ENCODE measurements around the gene CAP2. TPM values are rescaled to one million over a fixed set of nuclear protein-coding genes. Genes with fewer than 3 reads are reported as not detected.

Gene CAP2
- total RNA-seq, 1 experiment from 2014 or later, result 45.1 TPM

GRCh38 chr6:17472653-17473183 lies 79.3 kb downstream of the CAP2 start:
- no peak for DNase-seq (ENCODE audit: low read depth)

- no peak for DNase-seq (ENCODE audit: low read depth)
Measured at GRCh38 chr6:17473554-17473953, 80.2 kb downstream of the CAP2 start.

GRCh38 chr6:17474289-17474688 lies 80.9 kb downstream of the CAP2 start:
- no peak for DNase-seq (ENCODE audit: low read depth)

GRCh38 chr6:17475606-17476244 lies 82.3 kb downstream of the CAP2 start:
- DNase-seq (ENCODE audit: low read depth), result no peak

- no peak for DNase-seq (ENCODE audit: low read depth)
Measured at GRCh38 chr6:17476511-17476910, 83.1 kb downstream of the CAP2 start.

- no peak for DNase-seq (ENCODE audit: low read depth)
Measured at GRCh38 chr6:17477356-17477755, 84.0 kb downstream of the CAP2 start.

GRCh38 chr6:17478223-17478907 lies 85.0 kb downstream of the CAP2 start:
- no peak for DNase-seq (ENCODE audit: low read depth)

- DNase-seq (ENCODE audit: low read depth), result no peak
Measured at GRCh38 chr6:17478946-17479345, 85.6 kb downstream of the CAP2 start.

GRCh38 chr6:17480476-17480875 lies 87.1 kb downstream of the CAP2 start:
- DNase-seq (ENCODE audit: low read depth), result no peak

GRCh38 chr6:17482711-17483110 lies 89.3 kb downstream of the CAP2 start:
- DNase-seq (ENCODE audit: low read depth), result no peak

- no peak for DNase-seq (ENCODE audit: low read depth)
Measured at GRCh38 chr6:17483391-17484016, 90.1 kb downstream of the CAP2 start.

GRCh38 chr6:17484201-17484849 lies 90.9 kb downstream of the CAP2 start:
- DNase-seq (ENCODE audit: low read depth), result peak; percentile 24

- DNase-seq (ENCODE audit: low read depth), result no peak
Measured at GRCh38 chr6:17485181-17485580, 91.8 kb downstream of the CAP2 start.

GRCh38 chr6:17485946-17486345 lies 92.6 kb downstream of the CAP2 start:
- no peak for DNase-seq (ENCODE audit: low read depth)

GRCh38 chr6:17486680-17487079 lies 93.3 kb downstream of the CAP2 start:
- no peak for DNase-seq (ENCODE audit: low read depth)

GRCh38 chr6:17490724-17491123 lies 97.3 kb downstream of the CAP2 start:
- DNase-seq (ENCODE audit: low read depth), result peak; percentile 90

GRCh38 chr6:17491416-17492142 lies 98.2 kb downstream of the CAP2 start:
- DNase-seq (ENCODE audit: low read depth), result peak; percentile 86

- DNase-seq (ENCODE audit: low read depth), result peak; percentile 34
Measured at GRCh38 chr6:17492350-17492749, 99.0 kb downstream of the CAP2 start.

GRCh38 chr6:17493286-17493685 lies 99.9 kb downstream of the CAP2 start:
- DNase-seq (ENCODE audit: low read depth), result peak; percentile 80

GRCh38 chr6:17494177-17494576 lies 100.8 kb downstream of the CAP2 start:
- no peak for DNase-seq (ENCODE audit: low read depth)

GRCh38 chr6:17494919-17495318 lies 101.5 kb downstream of the CAP2 start:
- DNase-seq (ENCODE audit: low read depth), result peak; percentile 41
